NCI-H2081 treated with DMSO at 0.1 percent for 48 hours (cell line): ENCODE measurements around the gene ALCAM.

Source experiments
- DNase-seq: peaks from one replicate; lab custom pipeline; 2025; lab: John Stamatoyannopoulos, UW

Gene ALCAM

GRCh38 chr3:105366326-105367062 is at the start of gene ALCAM:
ALCAM (plus strand) TSS chr3:105366909.
- DNase-seq = peak; percentile 98

GRCh38 chr3:105317841-105318240 is 48.9 kb upstream of the ALCAM start:
- no peak for DNase-seq

- no peak for DNase-seq
These were observed 44.0 kb upstream of the ALCAM start for GRCh38 chr3:105322570-105323273.

GRCh38 chr3:105323274-105323599 is 43.5 kb upstream of the ALCAM start:
- no peak for DNase-seq

GRCh38 chr3:105324951-105325350 is 41.8 kb upstream of the ALCAM start:
- DNase-seq = no peak

GRCh38 chr3:105327662-105328337 is 38.9 kb upstream of the ALCAM start:
- DNase-seq = no peak

GRCh38 chr3:105328338-105328730 is 38.4 kb upstream of the ALCAM start:
- no peak for DNase-seq

- DNase-seq = no peak
These were observed 33.7 kb upstream of the ALCAM start for GRCh38 chr3:105332961-105333360.

- DNase-seq = no peak
These were observed 32.4 kb upstream of the ALCAM start for GRCh38 chr3:105334138-105334882.

- no peak for DNase-seq
These were observed 26.8 kb upstream of the ALCAM start for GRCh38 chr3:105339946-105340345.

- DNase-seq = no peak
These were observed 22.7 kb upstream of the ALCAM start for GRCh38 chr3:105343991-105344390.

- no peak for DNase-seq
These were observed 21.6 kb upstream of the ALCAM start for GRCh38 chr3:105345156-105345555.

GRCh38 chr3:105347625-105348302 is 18.9 kb upstream of the ALCAM start:
- no peak for DNase-seq

GRCh38 chr3:105348307-105348706 is 18.4 kb upstream of the ALCAM start:
- DNase-seq = no peak

GRCh38 chr3:105349684-105350387 is 16.9 kb upstream of the ALCAM start:
- DNase-seq = no peak

- no peak for DNase-seq
These were observed 14.9 kb upstream of the ALCAM start for GRCh38 chr3:105351821-105352220.

GRCh38 chr3:105352976-105353375 is 13.7 kb upstream of the ALCAM start:
- DNase-seq = no peak

- DNase-seq = no peak
These were observed 13.1 kb upstream of the ALCAM start for GRCh38 chr3:105353485-105354161.

- no peak for DNase-seq
These were observed 12.3 kb upstream of the ALCAM start for GRCh38 chr3:105354429-105354828.

GRCh38 chr3:105355408-105356061 is 11.2 kb upstream of the ALCAM start:
- no peak for DNase-seq
